HG02885 (cell line): Measurements from ENCODE around the gene AASDHPPT.
A peak's percentile ranks its signal among the peaks of the same experiment; 100 is the strongest.

ENCODE experiments used
- ATAC-seq: cut with Tn5 transposase; IDR thresholded peaks from one replicate; pipeline ENCODE4 v1.9.1; 2021; ENCODE audit warnings: mild to moderate bottlenecking; ENCODE audit not compliant: unreplicated experiment, poor library complexity

AASDHPPT gene

DNA sequence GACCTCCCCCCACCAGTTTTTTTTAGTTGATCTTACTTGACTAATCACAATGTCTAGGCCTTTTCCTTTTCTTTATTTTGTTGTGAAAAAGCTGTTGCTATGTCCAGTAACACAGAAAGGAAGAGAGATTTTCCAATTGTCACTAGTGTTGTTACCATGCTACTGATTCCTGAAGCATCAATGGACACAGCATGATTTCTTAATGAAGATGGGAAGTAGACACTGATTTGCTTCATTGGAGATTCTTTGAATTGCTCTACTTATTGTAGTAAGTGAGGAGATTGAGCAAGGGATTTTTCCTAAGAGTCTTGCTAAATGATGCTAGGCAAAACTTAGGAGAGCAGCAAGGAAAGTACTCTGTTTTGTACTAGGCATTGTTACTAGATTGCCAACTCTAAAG is 4.6 kb downstream of the AASDHPPT start:
- no peak for ATAC-seq

DNA sequence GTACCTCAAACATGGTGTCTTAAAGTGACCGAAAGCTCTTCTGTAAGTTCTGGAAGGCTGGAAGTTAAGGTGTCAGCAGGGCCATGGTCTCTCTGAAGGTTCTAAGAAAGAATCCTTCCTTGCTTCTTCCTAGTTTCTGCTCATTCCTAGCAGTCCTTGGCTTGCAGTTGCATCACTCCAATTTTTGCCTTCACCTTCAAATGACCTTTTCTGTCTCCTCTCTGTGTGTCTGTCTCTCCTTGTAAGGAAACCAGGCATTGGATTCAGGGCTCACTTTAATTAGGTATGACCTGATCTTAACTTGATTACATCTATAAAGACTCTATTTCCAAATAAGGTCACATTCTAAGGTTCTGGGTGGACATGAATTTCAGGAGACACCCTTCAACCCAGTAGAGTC is 8.7 kb downstream of the AASDHPPT start:
- ATAC-seq = no peak

DNA sequence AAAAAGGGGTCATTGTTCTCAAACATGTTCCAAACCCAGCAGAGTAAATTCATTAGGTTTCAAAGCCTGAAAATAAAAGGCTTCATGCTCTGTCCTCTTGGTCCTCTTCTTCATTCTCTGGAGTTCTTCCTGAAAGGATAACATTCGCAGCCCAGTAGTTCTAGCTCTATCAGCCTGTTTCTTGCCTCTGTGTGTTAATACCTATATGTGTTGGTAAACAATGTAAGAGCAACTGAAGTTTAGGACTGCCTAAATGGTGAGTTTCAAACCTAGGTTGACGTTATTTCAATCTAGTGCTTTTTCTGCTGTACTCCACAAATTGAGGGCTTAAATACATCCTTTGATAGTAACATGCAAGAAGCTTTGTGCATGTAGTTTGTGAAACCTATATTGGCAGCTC is 9.4 kb downstream of the AASDHPPT start:
- ATAC-seq = no peak

DNA sequence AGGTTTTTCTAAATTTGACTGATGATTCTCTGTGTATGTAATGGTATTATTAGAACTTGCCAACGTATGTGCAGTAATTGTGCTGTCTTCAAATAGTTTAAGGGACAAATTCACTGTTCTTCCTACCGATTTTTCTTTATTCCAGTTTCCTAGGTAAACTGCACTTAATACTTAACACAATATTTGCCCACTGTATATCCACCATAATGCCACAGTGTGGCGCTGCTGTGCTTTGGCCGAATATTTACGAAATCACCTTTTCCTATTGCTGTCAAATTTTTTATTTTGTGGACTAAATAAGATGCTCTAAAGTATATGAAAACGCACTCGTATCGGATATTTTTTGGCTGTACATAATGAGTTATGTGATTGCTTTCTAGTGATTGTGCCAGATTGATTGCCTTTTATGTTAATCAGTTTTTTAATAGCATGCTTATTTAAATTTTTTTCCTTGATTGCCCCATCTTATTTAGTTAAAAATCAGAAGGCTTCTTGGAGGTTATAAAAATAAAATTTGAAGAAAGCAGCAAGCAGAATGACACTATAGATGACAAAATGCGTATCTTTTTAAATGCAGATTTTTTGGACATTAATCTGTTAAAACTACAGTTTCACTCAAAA is 10.5 kb downstream of the AASDHPPT start:
- ATAC-seq = no peak

DNA sequence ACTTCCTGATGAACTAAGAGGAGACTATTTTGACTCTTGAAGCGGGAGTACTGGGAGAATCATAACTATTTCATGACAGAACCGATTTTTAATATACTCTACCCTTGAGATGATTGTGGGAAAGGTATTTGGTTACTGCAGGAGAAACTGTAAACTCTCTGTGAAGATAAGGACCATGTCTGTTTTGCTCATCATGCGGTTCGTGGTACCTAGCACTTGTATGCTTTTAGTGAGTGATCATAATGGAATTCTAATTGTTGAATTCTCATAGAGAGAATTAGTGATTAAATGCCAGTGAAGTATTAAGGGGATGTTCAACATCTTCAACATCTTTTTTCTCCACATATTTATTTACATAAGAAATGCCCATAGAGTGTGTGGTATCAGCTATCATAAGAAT is 11.4 kb downstream of the AASDHPPT start:
- ATAC-seq = no peak

DNA sequence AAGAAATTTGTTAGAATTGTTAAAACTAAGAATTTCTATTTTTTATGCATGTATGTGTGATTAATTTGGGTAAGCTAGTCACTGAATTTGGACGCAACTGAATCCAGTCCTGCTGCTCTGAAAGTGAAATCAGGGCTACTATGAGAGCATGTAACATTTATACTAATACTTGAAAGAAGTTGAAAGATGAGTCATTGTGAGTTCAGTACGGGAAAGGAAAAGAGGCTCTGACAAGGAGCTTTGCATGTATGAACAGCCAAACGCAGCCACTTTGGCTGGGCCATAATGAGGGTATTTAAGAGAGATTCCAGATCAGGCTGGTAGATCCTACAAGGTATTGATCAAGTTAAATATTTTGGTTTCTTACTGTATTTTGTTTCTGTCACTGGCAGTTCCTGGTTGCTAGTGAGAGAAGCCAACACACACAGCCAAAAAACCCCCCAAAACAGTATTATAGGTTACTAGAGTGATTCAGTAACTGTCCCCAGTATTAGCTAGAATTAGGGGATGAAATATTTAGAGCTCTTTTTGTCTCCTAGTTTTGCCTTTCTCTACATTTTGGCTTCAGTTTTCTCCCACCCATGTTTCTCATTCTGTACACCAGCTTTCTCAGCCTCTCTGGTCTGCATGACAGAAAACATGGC is 14.1 kb downstream of the AASDHPPT start:
- ATAC-seq = peak; percentile 97

DNA sequence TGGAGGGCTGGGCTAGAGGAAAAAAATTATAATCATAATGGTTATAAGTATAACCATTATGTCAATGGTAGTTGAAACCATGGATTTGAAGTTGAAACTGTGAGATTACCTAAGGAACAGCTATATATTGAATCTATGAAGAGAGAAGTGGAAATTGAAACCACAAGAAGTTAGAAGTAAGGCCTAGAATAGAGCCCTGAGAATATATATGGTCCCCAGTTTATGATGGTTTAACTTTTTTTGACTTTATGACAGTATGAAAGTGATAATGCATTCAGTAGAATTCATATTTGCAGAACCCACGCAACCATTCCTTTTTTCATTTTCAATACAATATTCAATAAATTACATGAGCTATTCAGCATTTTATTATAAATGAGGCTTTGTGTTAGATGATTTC is 15.0 kb downstream of the AASDHPPT start:
- peak; percentile 44 for ATAC-seq

DNA sequence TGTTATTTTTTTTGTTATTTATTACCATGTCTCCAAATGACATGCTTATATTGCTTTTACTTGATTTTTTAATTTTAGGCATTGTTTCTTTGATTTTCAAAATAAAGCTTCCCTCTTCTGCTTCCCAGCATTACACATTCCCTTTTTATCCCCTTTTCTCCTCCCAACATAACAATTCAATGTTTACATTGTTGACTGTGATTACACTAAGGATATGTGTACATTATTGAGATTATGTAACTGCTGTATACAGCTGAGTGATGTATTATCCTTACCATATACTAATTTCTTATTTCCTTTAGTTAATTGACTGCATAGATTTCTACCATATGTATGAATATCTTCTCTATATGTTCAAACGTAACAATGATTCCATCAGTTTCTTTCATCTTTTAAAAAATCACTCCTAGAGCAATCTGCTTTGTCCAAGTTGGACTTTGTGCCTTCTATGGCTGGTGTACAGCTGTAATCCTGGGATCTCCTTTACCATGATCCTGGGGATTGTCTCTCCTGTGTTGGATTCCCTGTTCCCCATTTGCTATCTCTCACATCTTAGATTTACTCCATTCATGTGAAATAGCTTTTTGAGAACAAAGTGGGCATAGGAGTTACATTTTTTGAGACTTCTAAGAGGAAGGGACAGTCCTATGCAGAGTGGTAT is 21.6 kb downstream of the AASDHPPT start:
- no peak for ATAC-seq

DNA sequence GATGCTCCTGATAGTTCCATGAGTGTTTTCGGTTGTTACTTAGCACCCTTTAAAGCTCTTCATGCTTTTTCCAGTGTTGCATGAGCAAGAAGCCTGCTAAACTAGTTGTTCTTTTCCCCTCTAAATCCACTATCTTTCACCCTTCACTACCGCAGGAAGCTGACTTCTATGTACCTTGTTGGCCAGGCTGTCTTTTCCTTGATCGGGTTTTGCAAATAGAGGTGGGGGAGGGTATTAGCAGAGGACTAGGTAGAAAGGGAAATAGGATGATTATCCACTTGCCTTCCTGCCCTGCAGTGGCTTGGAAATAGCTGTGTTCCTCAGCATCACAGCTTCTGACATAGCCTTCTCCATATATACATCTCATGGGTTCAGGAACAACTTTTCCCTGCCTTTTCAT is 23.9 kb downstream of the AASDHPPT start:
- ATAC-seq = no peak

GRCh38 chr11:106101819-106102218 is 24.4 kb downstream of the AASDHPPT start:
- ATAC-seq = no peak

DNA sequence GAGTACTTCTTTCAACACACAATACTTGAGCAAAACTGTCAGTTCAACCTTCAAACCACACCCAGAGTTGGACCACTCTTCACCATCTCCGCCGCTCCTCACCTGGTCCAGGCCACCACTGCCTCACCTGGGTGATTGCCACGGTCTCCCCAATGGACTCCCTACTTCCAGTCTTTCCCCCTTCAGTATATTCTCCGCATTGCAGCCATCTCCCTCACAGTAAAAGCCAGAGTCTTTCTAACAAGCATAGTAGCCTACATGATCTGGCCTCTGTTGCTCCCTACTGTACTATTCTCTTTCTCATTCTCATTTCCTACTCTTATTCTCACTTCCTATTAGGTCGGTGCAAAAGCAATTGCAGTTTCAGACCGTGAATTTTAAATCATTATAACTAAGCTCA is 28.5 kb downstream of the AASDHPPT start:
- peak; percentile 44 for ATAC-seq

GRCh38 chr11:106121570-106122320 is 44.3 kb downstream of the AASDHPPT start:
- ATAC-seq = no peak

GRCh38 chr11:106127604-106128003 is 50.1 kb downstream of the AASDHPPT start:
- ATAC-seq = no peak

DNA sequence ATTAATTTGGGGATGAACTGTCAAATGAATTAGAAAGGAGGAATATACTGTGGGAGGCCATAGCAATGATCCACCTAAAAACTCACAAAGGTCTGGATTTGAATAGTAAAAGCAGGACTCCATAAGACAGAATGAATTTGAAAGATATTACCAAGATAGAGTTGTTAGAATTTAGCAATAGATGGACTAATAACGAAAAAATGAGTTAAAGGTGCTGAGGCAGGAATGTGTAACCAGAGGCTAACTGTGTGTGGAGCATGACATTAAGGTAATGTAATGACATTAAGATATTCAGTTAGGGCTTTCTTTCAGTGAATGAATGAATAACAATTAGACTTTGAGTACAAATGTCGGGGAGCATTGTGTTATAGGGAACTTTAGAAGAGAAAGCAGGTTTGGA is 51.3 kb downstream of the AASDHPPT start:
- no peak for ATAC-seq

GRCh38 chr11:106131998-106132397 is 54.5 kb downstream of the AASDHPPT start:
- no peak for ATAC-seq

DNA sequence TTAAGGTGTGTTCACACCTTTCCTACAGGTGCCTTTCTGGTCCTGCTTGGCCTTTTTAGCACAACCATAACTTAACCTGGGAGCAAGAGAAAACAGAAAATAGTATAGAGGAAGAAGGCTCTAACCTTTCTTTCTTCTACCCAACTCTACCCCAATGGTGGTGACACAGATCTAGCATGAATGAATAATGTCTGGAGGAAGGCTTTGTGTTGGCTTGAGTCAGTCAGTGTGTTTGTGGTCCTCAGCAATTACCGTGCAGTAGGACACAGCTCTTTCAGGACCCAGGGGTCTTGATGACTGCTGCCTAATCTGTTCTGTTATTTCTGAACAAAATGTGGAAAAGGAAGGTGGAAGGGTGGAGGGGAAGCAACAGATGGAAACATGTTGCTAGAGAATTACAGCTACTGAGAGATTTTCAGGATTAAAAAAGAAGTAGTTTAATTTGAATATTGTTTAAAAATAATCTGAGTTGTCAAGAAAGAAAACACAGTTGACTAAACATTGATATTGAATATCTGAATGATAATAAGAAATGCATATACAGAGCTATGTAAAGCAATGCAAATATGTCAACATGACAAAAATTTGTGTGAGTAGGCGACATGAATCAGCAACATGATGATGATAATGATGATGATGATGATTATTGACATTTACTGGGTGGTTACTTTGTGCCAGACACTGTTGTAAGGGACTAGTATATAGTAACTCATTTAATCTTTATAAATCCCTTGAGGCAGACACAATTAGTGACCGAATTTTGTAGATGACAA is 55.3 kb downstream of the AASDHPPT start:
- ATAC-seq = no peak

DNA sequence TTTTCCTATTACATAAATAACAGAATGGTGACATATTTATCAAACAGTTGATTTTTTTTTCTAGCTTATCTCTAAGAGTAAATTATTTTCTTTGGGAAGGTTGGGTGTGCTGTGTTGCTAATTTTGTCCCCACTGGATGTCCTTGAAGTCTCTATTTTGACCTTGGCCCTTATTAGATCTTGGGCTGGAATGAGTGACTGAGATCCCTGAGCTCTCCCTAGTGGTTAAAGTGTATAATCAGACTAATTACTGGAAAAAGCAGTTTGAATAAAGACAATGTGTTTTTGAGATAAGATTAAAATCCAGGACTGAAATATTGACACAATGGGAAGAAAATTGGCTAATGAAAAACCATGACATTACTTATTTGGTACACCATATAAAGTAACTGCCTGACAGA is 56.1 kb downstream of the AASDHPPT start:
- peak; percentile 68 for ATAC-seq

- ATAC-seq = no peak
These were observed 59.6 kb downstream of the AASDHPPT start for GRCh38 chr11:106137061-106137460.

DNA sequence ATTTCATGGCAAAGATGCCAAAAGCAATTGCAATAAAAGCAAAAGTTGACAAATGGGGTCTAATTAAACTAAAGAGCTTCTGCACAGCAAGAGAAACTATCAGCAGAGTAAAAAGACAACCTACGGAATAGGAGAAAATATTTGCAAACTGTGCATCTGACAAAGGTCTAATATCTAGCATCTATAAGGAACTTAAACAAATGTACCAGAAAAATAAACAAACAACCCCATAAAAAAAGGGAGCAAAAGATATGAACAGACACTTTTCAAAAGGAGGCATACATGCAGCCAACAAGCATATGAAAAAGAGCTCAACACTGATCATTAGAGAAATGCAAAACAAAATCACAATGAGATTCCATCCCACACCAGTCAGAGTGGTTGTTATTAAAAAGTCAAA is 60.3 kb downstream of the AASDHPPT start:
- ATAC-seq = no peak
